HG03064 (cell line): ENCODE results near the gene DEPDC1B.
"Not testable (repeated sequence)": the region's sequence is repeated elsewhere in the genome, so short reads cannot be mapped to it uniquely, and the experiment has no call there.

Experiments
- ATAC-seq: cut with Tn5 transposase; IDR thresholded peaks from one replicate; pipeline ENCODE4 v1.9.1; 2021; ENCODE audit warnings: low read depth; ENCODE audit not compliant: unreplicated experiment

DEPDC1B gene

GRCh38 chr5:60587312-60587711, 112.7 kb downstream of the DEPDC1B start:
- not testable (repeated sequence) for ATAC-seq

DNA sequence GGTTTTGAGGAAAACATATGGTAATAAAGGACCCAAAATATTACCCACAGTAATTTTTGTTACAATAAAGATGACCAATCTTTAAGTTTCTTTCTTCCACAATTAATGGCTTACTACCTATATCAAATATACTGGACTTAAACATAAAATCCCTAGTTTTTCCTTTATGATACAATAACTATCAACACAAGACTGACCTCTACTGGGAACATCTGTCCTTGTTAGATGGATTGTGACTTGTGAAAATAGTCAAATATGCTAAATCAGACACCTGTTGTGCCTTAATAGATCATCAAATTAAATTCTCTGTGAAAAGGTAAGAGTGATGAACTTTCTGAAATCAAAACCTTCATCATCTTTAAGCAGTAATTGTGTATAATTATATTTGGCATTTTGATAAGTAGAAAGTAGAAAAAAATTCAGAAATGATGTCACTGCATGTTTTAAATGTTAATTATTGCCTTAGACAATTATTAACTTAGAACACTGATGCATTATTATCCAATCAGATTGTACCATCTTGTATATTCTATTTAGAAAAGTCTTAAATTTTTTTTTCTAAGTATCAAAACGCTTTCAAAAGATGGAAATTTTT, 113.6 kb downstream of the DEPDC1B start:
- no peak for ATAC-seq

DNA sequence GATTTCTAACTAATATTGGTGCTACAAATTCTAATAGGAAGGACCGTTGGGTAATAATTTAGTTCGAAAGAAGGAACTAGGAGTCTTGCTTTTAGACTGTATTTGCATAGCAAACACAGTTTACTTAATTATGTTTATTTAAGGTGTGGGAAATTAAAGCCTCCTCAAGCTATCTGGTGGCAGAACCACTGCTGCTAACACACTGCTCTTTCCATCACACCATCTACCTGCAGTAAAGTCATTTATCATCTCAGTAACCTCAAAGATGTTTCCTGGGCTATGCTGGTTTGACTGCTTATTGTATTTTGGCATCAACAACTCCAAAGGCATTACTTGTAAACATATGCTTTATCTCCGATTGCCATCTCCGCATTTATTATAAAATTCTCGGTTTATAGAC, 114.3 kb downstream of the DEPDC1B start:
- no peak for ATAC-seq

DNA sequence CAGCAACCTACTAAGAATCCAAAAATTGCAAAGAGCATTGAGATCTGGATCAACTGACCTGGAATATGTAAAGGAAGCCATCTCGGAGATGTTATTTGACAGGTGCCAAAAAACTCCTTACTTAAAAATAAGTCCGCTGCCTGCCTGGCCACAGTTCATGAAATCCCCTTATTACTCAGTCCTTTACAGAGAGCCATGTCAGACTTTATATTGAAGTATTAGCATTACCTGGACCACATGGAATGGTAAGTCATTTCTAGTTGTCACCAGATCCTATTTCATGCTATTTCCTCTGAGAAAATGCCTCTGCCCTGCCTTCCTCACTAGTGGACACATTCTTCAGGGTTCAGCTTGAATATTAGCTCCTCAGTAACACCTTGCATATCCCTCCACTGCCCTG, 115.7 kb downstream of the DEPDC1B start:
- no peak for ATAC-seq

- ATAC-seq = no peak
These were observed 116.3 kb downstream of the DEPDC1B start for GRCh38 chr5:60583616-60584015.

DNA sequence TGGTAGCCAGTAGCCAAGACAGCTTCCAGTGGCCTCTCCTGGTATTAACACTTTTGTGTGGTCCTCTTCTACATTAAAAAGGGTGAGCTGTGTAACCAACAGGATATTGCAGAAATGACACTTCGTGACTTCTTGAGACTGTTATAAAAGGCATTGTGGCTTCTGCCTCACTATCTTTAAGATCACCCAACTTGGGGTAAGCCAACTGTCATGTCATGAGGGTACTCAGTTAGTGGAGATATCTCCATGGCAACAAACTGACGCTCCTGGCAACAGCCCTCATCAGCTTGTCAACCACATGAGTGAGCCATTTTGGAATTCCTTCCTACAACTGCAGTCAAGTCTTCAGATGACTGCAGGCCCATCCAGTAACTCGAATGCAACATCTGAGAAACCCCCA, 121.7 kb downstream of the DEPDC1B start:
- no peak for ATAC-seq

GRCh38 chr5:60577116-60577515, 122.8 kb downstream of the DEPDC1B start:
- no peak for ATAC-seq

DNA sequence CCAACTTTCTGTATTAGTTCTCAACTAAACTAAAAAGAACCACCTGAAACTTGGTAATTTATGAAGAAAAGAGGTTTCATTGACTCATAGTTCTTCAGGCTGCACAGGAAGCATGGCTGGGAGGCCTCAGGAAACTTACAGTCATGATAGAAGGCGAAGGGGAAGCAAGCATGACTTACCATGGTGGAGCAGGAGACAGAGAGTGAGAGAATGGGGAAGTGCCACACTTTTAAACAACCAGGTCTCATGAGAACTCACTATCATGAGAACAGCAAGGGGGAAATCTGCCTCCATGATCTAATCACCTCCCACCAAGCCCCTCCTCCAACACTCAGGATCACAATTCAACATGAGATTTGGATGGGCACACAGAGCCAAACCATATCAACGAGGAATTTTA, 123.5 kb downstream of the DEPDC1B start:
- no peak for ATAC-seq

- ATAC-seq = no peak
These were observed 131.3 kb downstream of the DEPDC1B start for GRCh38 chr5:60568646-60569045.

DNA sequence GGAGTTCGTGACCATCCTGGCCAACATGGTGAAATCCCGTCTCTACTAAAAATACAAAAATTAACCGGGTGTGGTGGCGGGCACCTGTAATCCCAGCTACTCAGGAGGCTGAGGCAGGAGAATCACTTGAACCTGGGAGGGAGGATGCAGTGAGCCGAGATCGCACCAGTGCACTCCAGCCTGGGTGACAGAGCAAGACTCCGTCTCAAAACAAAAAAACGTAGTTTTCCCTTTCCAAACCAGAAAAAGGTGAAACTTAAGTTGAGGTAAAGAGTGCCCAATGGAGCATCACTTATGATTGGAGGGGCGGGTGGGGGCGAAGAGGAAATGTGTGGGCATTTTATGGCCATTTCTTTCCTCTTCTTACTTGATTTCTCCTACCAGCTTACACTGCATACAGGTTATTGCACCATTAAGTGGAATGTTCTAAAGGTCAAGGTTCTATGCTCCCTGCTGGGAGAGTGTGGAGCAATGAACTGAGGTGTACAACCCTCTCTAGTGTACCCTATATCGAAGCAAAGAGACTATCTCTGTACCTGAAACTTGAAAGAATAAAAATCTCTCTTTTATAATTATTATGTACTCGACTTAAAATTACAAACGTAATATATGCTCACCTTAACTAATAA, 136.2 kb downstream of the DEPDC1B start:
- no peak for ATAC-seq

GRCh38 chr5:60553291-60553690, 146.7 kb downstream of the DEPDC1B start:
- ATAC-seq = not testable (repeated sequence)

GRCh38 chr5:60551829-60552228, 148.1 kb downstream of the DEPDC1B start:
- ATAC-seq = no peak

DNA sequence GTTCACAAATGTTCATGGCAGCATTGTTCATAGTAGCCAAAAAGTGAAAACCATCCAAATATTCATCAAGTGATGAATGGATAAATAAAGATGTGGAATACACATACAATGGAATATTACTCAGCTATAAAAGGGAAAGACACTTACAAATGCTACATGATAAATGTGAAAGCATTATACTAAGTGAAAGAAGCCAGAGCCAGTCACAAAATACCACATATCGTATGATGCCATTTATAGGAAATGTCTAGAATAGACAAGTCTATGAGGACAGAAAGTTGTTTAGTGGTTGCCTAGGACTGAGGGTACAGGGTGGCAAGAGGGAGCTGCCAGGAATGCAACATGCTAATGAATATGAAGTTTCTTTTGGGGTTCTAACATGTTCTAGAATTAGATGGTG, 148.7 kb downstream of the DEPDC1B start:
- ATAC-seq = no peak

DNA sequence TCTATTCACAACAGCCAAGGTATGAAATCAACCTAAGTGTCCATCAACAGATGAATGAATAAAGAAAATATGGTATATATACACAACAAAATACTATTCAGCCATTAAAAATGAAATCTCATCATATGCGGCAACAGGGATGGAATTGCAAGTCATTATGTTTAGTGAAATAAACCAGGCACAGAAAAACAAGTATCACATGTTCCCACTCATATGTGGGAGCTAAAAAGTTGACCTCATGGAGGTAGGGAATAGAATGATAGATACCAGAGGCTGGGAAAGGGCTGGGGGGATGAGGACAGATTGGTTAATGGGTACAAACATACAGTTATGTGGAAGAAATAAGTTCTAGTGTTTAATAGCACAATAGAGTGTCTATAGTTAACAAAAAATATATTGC, 149.7 kb downstream of the DEPDC1B start:
- ATAC-seq = no peak

DNA sequence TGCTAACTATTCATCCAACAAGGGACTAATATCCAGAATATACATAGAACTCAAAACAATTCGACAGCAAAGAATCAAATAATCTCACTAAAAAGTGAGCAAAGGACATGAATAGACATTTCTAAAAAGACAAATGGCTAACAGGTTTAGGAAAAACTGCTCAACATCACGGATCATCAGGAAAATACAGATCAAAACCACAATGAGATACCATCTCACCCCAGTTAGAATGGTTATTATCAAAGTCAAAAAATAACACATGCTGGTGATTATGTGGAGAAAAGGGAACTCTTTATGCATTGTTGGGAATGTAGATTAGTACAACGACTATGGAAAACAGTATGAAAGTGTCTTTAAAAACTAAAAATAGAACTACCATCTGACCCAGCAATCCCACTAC, 150.1 kb downstream of the DEPDC1B start:
- no peak for ATAC-seq
